Activated T-helper 2 cell treated with anti-CD3 and anti-CD28 coated beads, Interferon-gamma antibody, Interleukin-2, Interleukin-4, amounts not matched to agents 10 μg/mL and 5 μg/mL and 100 μg/mL, durations not matched to agents 14 hours and 24 hours and 36 hours (primary cell): Measurements from ENCODE around the gene MME. TPM values are rescaled to one million over a fixed set of nuclear protein-coding genes. Genes with fewer than 3 reads are reported as not detected.
"Not testable (repeated sequence)": the region's sequence is repeated elsewhere in the genome, so short reads cannot be mapped to it uniquely, and the experiment has no call there.

Experiments used
- DNase-seq: peaks from one replicate; pipeline ENCODE4 v3.0.0; 2021; ENCODE audit warnings: low spot score
- H3K27ac Mint-ChIP-seq: one replicate; pipeline ENCODE4 v1.8.0; 2021; ENCODE audit warnings: mixed read lengths
- H3K27me3 Mint-ChIP-seq: one replicate; pipeline ENCODE4 v1.8.0; 2021; ENCODE audit warnings: low read depth, mixed read lengths
- H3K36me3 Mint-ChIP-seq: one replicate; pipeline ENCODE4 v1.8.0; 2021; ENCODE audit warnings: low read depth, mixed read lengths
- H3K4me1 Mint-ChIP-seq: one replicate; pipeline ENCODE4 v1.8.0; 2021; ENCODE audit warnings: low read depth, mixed read lengths
- H3K4me3 Mint-ChIP-seq: one replicate; pipeline ENCODE4 v1.8.0; 2021; ENCODE audit warnings: low read depth, mild to moderate bottlenecking, moderate library complexity, mixed read lengths
- H3K9me3 Mint-ChIP-seq: one replicate; pipeline ENCODE4 v1.8.0; 2021; ENCODE audit warnings: mixed read lengths
- intact Hi-C: fragments of 100-400 bp; cut with micrococcal nuclease; formaldehyde crosslinking; loops from one replicate; pipeline ENCODE4 v1.15.1; 2023
- total RNA-seq: library from RNA; stranded (reverse); gene quantifications from 2 replicates; pipeline ENCODE4 v1.2.3, GENCODE V29; 2022

MME gene
- total RNA-seq, 1 donor from 2014 or later, result not detected

- no peaks in the 10 kb centered on the region for H3K9me3 Mint-ChIP-seq
- H3K4me3 Mint-ChIP-seq, result no peak overlapping the region
- H3K27me3 Mint-ChIP-seq, result no peaks in the 10 kb centered on the region
- H3K27ac Mint-ChIP-seq, result no peak overlapping the region
- no peak for DNase-seq
- no peaks in the 10 kb centered on the region for H3K36me3 Mint-ChIP-seq
- no peaks in the 10 kb centered on the region for H3K4me1 Mint-ChIP-seq
- intact Hi-C loops, result no loop called here
Measured at GRCh38 chr3:155129396-155129795, 49.3 kb downstream of the MME start.

- intact Hi-C loops, result no loop called here
- no peak for DNase-seq
- H3K4me3 Mint-ChIP-seq, result no peak overlapping the region
Measured at GRCh38 chr3:155130001-155130400, 49.9 kb downstream of the MME start.

GRCh38 chr3:155131104-155131503, 51.0 kb downstream of the MME start:
- no peaks in the 10 kb centered on the region for H3K36me3 Mint-ChIP-seq
- H3K4me1 Mint-ChIP-seq, result no peaks in the 10 kb centered on the region
- DNase-seq, result no peak
- H3K27me3 Mint-ChIP-seq, result no peaks in the 10 kb centered on the region
- H3K9me3 Mint-ChIP-seq, result no peaks in the 10 kb centered on the region
- no peak overlapping the region for H3K4me3 Mint-ChIP-seq
- H3K27ac Mint-ChIP-seq, result no peak overlapping the region
- intact Hi-C loops, result no loop called here

More at GRCh38 chr3:155130001-155130400, 49.9 kb downstream of the MME start:
- Mint-ChIP-seq H3K27ac (no peak overlapping the region), H3K9me3 (no peaks in the 10 kb centered on the region), H3K27me3 (no peaks in the 10 kb centered on the region), H3K36me3 (no peaks in the 10 kb centered on the region), H3K4me1 (no peaks in the 10 kb centered on the region)

GRCh38 chr3:155134311-155134710, 54.2 kb downstream of the MME start:
- DNase-seq, H3K27me3 Mint-ChIP-seq, H3K36me3 Mint-ChIP-seq, H3K4me3 Mint-ChIP-seq, H3K27ac Mint-ChIP-seq, H3K9me3 Mint-ChIP-seq, intact Hi-C loops, H3K4me1 Mint-ChIP-seq: not testable (repeated sequence)

GRCh38 chr3:155135003-155135402, 54.9 kb downstream of the MME start:
- DNase-seq, result no peak
- Mint-ChIP-seq H3K9me3 (no peaks in the 10 kb centered on the region), H3K4me1 (no peaks in the 10 kb centered on the region), H3K4me3 (no peak overlapping the region), H3K27ac (no peak overlapping the region), H3K27me3 (no peaks in the 10 kb centered on the region), H3K36me3 (no peaks in the 10 kb centered on the region)
- intact Hi-C loops, result no loop called here

GRCh38 chr3:155138677-155139076, 58.6 kb downstream of the MME start:
- no peak overlapping the region for H3K27ac Mint-ChIP-seq
- no peaks in the 10 kb centered on the region for H3K9me3 Mint-ChIP-seq
- DNase-seq, result no peak
- intact Hi-C loops, result no loop called here
- H3K36me3 Mint-ChIP-seq, result no peaks in the 10 kb centered on the region
- no peaks in the 10 kb centered on the region for H3K4me1 Mint-ChIP-seq
- no peaks in the 10 kb centered on the region for H3K27me3 Mint-ChIP-seq
- H3K4me3 Mint-ChIP-seq, result no peak overlapping the region

- H3K4me3 Mint-ChIP-seq, result no peak overlapping the region
- no peak for DNase-seq
- intact Hi-C loops, result no loop called here
Measured at GRCh38 chr3:155147588-155147987, 67.5 kb downstream of the MME start.

GRCh38 chr3:155149494-155149893, 69.4 kb downstream of the MME start:
- Mint-ChIP-seq H3K36me3 (no peaks in the 10 kb centered on the region), H3K4me3 (no peak overlapping the region), H3K27me3 (no peaks in the 10 kb centered on the region), H3K9me3 (no peaks in the 10 kb centered on the region), H3K27ac (no peak overlapping the region), H3K4me1 (no peaks in the 10 kb centered on the region)
- intact Hi-C loops, result no loop called here
- no peak for DNase-seq

More at GRCh38 chr3:155147588-155147987, 67.5 kb downstream of the MME start:
- no peaks in the 10 kb centered on the region for H3K36me3 Mint-ChIP-seq
- H3K27ac Mint-ChIP-seq, result no peak overlapping the region
- no peaks in the 10 kb centered on the region for H3K27me3 Mint-ChIP-seq
- H3K4me1 Mint-ChIP-seq, result no peaks in the 10 kb centered on the region
- no peaks in the 10 kb centered on the region for H3K9me3 Mint-ChIP-seq

GRCh38 chr3:155153242-155154186, 73.4 kb downstream of the MME start:
- no peaks in the 10 kb centered on the region for H3K36me3 Mint-ChIP-seq
- no peak overlapping the region for H3K4me3 Mint-ChIP-seq
- no peak overlapping the region for H3K27ac Mint-ChIP-seq
- no peaks in the 10 kb centered on the region for H3K9me3 Mint-ChIP-seq
- no peak for DNase-seq
- H3K27me3 Mint-ChIP-seq, result no peaks in the 10 kb centered on the region
- H3K4me1 Mint-ChIP-seq, result no peaks in the 10 kb centered on the region
- intact Hi-C loops, result no loop called here

GRCh38 chr3:155154255-155154654, 74.1 kb downstream of the MME start:
- no peaks in the 10 kb centered on the region for H3K4me1 Mint-ChIP-seq
- no peaks in the 10 kb centered on the region for H3K27me3 Mint-ChIP-seq
- intact Hi-C loops, result no loop called here
- no peak for DNase-seq
- no peak overlapping the region for H3K4me3 Mint-ChIP-seq
- no peaks in the 10 kb centered on the region for H3K9me3 Mint-ChIP-seq
- H3K27ac Mint-ChIP-seq, result no peak overlapping the region
- H3K36me3 Mint-ChIP-seq, result no peaks in the 10 kb centered on the region

GRCh38 chr3:155158346-155159037, 78.4 kb downstream of the MME start:
- DNase-seq, result no peak
- no peaks in the 10 kb centered on the region for H3K4me1 Mint-ChIP-seq
- no peaks in the 10 kb centered on the region for H3K9me3 Mint-ChIP-seq
- H3K36me3 Mint-ChIP-seq, result no peaks in the 10 kb centered on the region
- intact Hi-C loops, result no loop called here
- H3K27me3 Mint-ChIP-seq, result no peaks in the 10 kb centered on the region
- H3K4me3 Mint-ChIP-seq, result no peak overlapping the region
- H3K27ac Mint-ChIP-seq, result no peak overlapping the region

- no peak overlapping the region for H3K4me3 Mint-ChIP-seq
- H3K27me3 Mint-ChIP-seq, result no peaks in the 10 kb centered on the region
- intact Hi-C loops, result no loop called here
- DNase-seq, result no peak
- no peaks in the 10 kb centered on the region for H3K4me1 Mint-ChIP-seq
- H3K9me3 Mint-ChIP-seq, result no peaks in the 10 kb centered on the region
- no peaks in the 10 kb centered on the region for H3K36me3 Mint-ChIP-seq
- no peak overlapping the region for H3K27ac Mint-ChIP-seq
Measured at GRCh38 chr3:155159301-155159700, 79.2 kb downstream of the MME start.

GRCh38 chr3:155161640-155162292, 81.6 kb downstream of the MME start:
- no peak overlapping the region for H3K27ac Mint-ChIP-seq
- no peak for DNase-seq
- H3K27me3 Mint-ChIP-seq, result no peaks in the 10 kb centered on the region
- H3K36me3 Mint-ChIP-seq, result no peaks in the 10 kb centered on the region
- intact Hi-C loops, result no loop called here
- no peak overlapping the region for H3K4me3 Mint-ChIP-seq
- no peaks in the 10 kb centered on the region for H3K9me3 Mint-ChIP-seq
- no peaks in the 10 kb centered on the region for H3K4me1 Mint-ChIP-seq
